ENCODE data around the gene WDR48.

WDR48 gene

DNA sequence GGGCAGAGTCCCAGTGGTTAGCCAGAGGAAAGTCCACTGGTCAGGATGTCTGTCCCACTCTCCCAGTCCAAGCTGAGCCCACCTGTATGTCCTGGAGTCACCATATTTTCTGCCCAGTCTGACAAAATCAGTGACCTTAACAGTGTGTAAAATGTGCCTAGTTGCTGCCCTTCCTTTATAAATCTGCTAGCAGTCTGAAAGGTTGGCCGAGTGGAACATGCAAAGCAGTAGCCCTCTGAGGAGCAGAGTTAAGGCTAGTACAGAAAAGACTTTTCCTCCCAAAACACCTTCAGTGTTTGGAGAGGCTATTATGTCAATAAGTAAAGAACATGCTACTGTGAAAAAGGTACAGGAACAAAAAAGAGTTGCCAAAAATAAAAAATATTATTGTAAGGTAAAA, 71.0 kb downstream of the WDR48 start:
- no peak overlapping the region for H3K27ac ChIP-seq (ENCODE audit: low read length)
- no peaks in the 10 kb centered on the region for H3K9me3 ChIP-seq (ENCODE audit: control insufficient read depth in 2 of 2, low read length in 2 of 2)
- no peak overlapping the region for H3K9ac ChIP-seq (ENCODE audit: low read length in 2 of 2)
- H3K36me3 ChIP-seq (ENCODE audit: control insufficient read depth in 2 of 2, insufficient read depth in 2 of 2, low read length in 2 of 2), result peaks cover 4 to 5% of the 10 kb centered on the region in 2 donors
- H3K4me3 ChIP-seq (ENCODE audit: low read length in 2 of 2), result no peak overlapping the region
- H3K27me3 ChIP-seq (ENCODE audit: control insufficient read depth in 1 of 2, insufficient read depth in 2 of 2, low read length in 2 of 2), result no peaks in the 10 kb centered on the region
- peaks cover 12% of the 10 kb centered on the region for H3K4me1 ChIP-seq (ENCODE audit: control insufficient read depth, insufficient read depth, low read length)

DNA sequence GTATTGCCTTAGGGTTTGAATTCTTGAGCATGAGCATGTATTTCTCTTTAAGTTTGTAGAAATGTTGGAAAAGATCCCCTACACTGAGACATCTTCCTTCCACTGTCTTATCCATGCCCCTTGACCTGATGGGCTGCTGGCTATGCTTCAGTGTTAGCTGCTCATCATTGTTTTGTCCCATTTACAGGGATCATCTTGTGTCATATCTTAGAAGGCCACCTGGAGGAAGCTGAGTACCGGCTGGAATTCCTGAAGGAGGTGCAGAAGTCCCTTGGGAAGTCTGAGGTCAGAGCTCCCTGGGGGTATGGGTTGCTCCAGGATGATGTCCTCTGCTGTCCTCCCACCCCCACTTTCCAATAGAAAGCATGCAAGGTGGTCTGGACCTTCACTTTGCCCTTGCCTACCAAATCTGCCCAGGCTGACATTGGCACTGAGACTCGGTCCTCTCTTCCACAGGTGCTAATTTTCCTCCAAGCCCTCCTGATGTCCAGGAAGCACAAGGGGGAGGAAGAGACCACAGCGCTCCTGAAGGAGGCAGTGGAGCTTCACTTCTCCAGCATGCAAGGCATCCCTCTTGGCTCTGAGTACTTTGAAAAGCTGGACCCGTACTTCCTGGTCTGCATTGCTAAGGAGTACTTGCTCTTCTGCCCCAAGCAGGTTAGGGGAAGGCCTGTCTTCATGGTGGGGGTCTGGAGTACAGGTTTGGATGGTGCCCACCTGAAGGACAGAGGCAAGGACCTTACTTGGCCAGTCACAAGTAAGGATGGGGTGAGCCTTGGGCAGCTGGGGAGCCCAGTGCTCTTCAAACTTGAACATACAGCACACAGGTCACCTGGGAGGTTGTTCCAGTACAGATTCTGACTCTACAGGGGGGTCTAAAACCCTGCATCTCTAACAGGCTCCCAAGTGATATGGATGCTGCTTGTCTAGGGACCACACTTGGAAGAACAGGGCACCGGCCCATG, 73.3 kb downstream of the WDR48 start:
- no peak overlapping the region for H3K27ac ChIP-seq (ENCODE audit: low read length)
- H3K27me3 ChIP-seq (ENCODE audit: control insufficient read depth in 1 of 2, insufficient read depth in 2 of 2, low read length in 2 of 2), result no peaks in the 10 kb centered on the region
- H3K9me3 ChIP-seq (ENCODE audit: control insufficient read depth in 2 of 2, low read length in 2 of 2), result no peaks in the 10 kb centered on the region
- H3K4me3 ChIP-seq (ENCODE audit: low read length in 2 of 2), result no peak overlapping the region
- no peaks in the 10 kb centered on the region for H3K36me3 ChIP-seq (ENCODE audit: control insufficient read depth in 2 of 2, insufficient read depth in 2 of 2, low read length in 2 of 2)
- peaks cover 12% of the 10 kb centered on the region for H3K4me1 ChIP-seq (ENCODE audit: control insufficient read depth, insufficient read depth, low read length)
- H3K9ac ChIP-seq (ENCODE audit: low read length in 2 of 2), result no peak overlapping the region

DNA sequence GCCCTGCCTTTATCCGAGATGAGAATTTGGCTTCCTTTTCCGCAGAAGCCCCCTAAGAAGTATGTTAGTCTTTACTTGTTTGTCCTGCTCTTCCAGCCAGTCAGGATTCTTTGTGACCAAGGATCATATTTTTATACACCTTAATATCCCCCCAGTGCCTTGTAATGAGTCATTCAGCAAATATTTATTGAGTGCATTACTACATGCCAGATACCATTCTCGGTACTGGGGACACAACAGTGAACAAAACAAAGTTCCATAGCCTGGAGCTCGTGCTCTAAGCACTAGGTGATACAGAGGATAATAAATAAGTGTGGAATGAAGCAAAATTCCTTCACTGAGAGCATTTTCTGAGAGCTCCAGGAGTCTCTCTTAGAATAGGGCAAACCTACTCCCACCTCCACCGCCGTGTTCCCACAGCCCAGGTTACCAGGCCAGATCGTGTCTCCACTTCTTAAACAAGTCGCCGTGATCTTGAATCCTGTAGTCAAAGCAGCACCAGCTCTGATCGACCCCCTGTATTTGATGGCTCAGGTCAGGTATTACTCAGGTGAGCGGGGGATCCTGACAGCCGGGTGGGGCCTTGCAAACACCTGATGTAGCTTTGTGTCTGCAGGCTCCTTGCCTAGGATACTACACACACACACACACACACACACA, 74.2 kb downstream of the WDR48 start:
- H3K9me3 ChIP-seq (ENCODE audit: control insufficient read depth in 2 of 2, low read length in 2 of 2), result no peaks in the 10 kb centered on the region
- H3K36me3 ChIP-seq (ENCODE audit: control insufficient read depth in 2 of 2, insufficient read depth in 2 of 2, low read length in 2 of 2), result no peaks in the 10 kb centered on the region
- peaks cover 12% of the 10 kb centered on the region for H3K4me1 ChIP-seq (ENCODE audit: control insufficient read depth, insufficient read depth, low read length)
- no peak overlapping the region for H3K27ac ChIP-seq (ENCODE audit: low read length)
- no peaks in the 10 kb centered on the region for H3K27me3 ChIP-seq (ENCODE audit: control insufficient read depth in 1 of 2, insufficient read depth in 2 of 2, low read length in 2 of 2)
- H3K9ac ChIP-seq (ENCODE audit: low read length in 2 of 2), result no peak overlapping the region
- H3K4me3 ChIP-seq (ENCODE audit: low read length in 2 of 2), result no peak overlapping the region

DNA sequence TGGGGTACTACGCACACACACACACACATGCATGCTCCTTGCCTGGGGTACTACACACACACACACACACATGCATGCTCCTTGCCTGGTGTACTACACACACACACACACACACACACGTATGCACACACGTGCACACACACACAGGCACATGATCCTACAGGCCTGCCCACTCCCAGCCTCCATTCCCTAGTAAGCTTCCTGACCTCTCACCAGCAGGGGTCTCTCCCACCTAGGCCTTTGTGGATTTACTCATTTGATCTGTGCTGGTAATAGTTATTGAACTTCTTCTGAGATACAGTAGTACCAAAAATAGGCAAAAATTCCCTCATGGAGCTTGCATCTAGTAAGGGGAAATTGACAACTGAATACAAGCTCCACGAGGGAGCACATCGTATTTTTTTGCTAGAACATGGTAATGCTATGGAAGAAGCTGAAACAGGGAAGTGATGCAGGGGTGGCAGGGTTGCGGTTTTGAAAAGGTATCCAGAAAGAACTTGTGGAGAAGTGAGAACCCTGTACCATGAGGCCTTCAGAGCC, 74.8 kb downstream of the WDR48 start:
- Histone ChIP-seq H3K9ac (ENCODE audit: low read length in 2 of 2) (no peak overlapping the region), H3K27me3 (ENCODE audit: control insufficient read depth in 1 of 2, insufficient read depth in 2 of 2, low read length in 2 of 2) (no peaks in the 10 kb centered on the region), H3K4me3 (ENCODE audit: low read length in 2 of 2) (no peak overlapping the region), H3K9me3 (ENCODE audit: control insufficient read depth in 2 of 2, low read length in 2 of 2) (no peaks in the 10 kb centered on the region), H3K36me3 (ENCODE audit: control insufficient read depth in 2 of 2, insufficient read depth in 2 of 2, low read length in 2 of 2) (no peaks in the 10 kb centered on the region), H3K27ac (ENCODE audit: low read length) (no peak overlapping the region), H3K4me1 (ENCODE audit: control insufficient read depth, insufficient read depth, low read length) (peaks cover 12% of the 10 kb centered on the region)

DNA sequence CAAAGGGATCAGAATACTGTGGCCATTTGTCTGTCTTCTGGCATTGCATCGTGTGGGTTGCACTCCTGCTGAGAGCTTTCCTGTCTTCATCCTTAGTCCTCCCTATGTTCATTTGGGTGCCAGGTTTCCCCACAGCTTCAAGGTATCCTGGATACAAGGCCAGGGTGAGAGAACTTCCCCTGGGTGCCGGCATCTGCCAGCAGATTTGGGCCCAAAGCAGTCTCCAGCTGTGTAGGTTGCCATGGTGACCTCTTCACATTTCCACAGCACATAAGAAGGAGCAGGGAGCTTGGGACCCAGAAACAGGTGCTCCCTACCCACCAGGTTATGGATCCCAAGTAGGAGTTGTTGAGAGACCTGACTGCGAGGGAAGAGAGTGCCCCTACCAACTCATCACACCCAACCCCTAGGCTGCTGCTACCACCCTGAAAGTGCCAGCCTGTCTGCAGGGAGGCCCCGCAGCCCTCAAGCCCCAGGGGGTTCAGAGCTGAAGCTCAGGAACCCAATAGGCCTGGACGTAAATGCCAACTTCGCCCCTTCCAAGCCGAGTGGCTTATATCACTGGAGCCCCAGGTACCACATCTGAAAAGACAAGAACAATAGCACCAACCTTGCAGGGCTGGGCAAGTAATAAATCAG, 75.6 kb downstream of the WDR48 start:
- no peak overlapping the region for H3K27ac ChIP-seq (ENCODE audit: low read length)

DNA sequence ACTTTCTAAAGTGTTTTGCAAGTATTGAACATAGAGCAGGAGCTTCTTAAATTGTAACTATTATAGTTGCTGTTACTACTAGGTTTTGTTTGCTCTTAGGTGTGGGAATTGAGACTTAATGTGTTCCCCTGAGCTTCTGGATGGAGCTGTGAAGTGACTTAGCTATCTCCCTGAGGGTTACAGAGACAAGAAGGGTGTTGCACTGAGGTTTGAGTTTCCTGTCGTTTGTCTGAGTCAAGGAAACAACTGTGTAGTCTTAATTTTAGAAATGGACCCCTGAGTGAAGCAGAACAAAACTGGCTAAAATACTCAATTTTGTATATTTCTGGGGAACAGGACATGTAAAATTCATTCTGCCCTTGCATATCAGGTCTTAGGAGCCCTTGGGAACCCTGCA, 76.1 kb downstream of the WDR48 start:
- Histone ChIP-seq H3K4me1 (ENCODE audit: control insufficient read depth, insufficient read depth, low read length) (peaks cover 12% of the 10 kb centered on the region), H3K9ac (ENCODE audit: low read length in 2 of 2) (no peak overlapping the region)

More for the DNA sequence above, 75.6 kb downstream of the WDR48 start:
- no peaks in the 10 kb centered on the region for H3K27me3 ChIP-seq (ENCODE audit: control insufficient read depth in 1 of 2, insufficient read depth in 2 of 2, low read length in 2 of 2)
- H3K36me3 ChIP-seq (ENCODE audit: control insufficient read depth in 2 of 2, insufficient read depth in 2 of 2, low read length in 2 of 2), result no peaks in the 10 kb centered on the region
- no peak overlapping the region for H3K4me3 ChIP-seq (ENCODE audit: low read length in 2 of 2)
- no peaks in the 10 kb centered on the region for H3K9me3 ChIP-seq (ENCODE audit: control insufficient read depth in 2 of 2, low read length in 2 of 2)
- H3K9ac ChIP-seq (ENCODE audit: low read length in 2 of 2), result no peak overlapping the region
- H3K4me1 ChIP-seq (ENCODE audit: control insufficient read depth, insufficient read depth, low read length), result peaks cover 12% of the 10 kb centered on the region

DNA sequence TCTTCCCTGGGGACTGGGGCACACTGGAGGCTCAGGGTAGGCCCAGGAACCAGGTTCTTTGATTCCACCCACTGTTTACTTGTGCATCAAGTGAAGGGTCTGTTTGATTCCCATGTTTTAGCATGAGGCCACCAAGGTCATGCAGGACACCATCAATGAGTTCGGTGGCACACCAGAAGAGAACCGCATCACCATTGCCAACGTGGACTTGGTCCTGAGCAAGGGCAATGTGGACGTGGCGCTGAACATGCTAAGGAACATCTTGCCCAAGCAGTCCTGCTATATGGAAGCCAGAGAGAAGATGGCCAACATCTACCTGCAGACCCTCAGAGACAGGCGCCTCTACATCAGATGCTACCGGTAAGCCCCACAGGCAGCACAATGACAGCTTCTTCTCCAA, 77.1 kb downstream of the WDR48 start:
- Histone ChIP-seq H3K4me1 (ENCODE audit: control insufficient read depth, insufficient read depth, low read length) (peaks cover 12% of the 10 kb centered on the region), H3K36me3 (ENCODE audit: control insufficient read depth in 2 of 2, insufficient read depth in 2 of 2, low read length in 2 of 2) (no peaks in the 10 kb centered on the region), H3K27ac (ENCODE audit: low read length) (no peak overlapping the region), H3K4me3 (ENCODE audit: low read length in 2 of 2) (no peak overlapping the region), H3K27me3 (ENCODE audit: control insufficient read depth in 1 of 2, insufficient read depth in 2 of 2, low read length in 2 of 2) (no peaks in the 10 kb centered on the region), H3K9me3 (ENCODE audit: control insufficient read depth in 2 of 2, low read length in 2 of 2) (no peaks in the 10 kb centered on the region), H3K9ac (ENCODE audit: low read length in 2 of 2) (no peak overlapping the region)

More for the DNA sequence above, 76.1 kb downstream of the WDR48 start:
- no peak overlapping the region for H3K4me3 ChIP-seq (ENCODE audit: low read length in 2 of 2)
- H3K36me3 ChIP-seq (ENCODE audit: control insufficient read depth in 2 of 2, insufficient read depth in 2 of 2, low read length in 2 of 2), result no peaks in the 10 kb centered on the region
- H3K27ac ChIP-seq (ENCODE audit: low read length), result no peak overlapping the region
- H3K27me3 ChIP-seq (ENCODE audit: control insufficient read depth in 1 of 2, insufficient read depth in 2 of 2, low read length in 2 of 2), result no peaks in the 10 kb centered on the region
- no peaks in the 10 kb centered on the region for H3K9me3 ChIP-seq (ENCODE audit: control insufficient read depth in 2 of 2, low read length in 2 of 2)

DNA sequence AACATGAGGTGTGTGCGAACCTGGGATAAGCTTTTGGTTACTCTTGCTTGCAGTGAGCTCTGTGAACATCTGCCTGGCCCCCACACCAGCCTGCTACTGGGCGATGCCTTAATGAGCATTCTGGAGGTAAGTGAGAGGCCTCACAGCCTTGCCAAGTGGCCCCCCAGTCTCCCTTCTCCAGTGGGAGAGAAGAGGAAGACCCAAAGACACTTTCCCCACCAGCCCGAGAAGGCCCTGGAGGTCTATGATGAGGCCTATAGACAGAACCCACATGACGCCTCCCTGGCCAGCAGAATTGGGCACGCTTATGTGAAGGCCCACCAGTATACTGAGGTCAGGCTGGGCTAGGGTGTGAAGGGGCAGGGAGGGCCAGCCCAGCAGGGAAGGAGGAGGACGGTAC, 78.2 kb downstream of the WDR48 start:
- Histone ChIP-seq H3K4me1 (ENCODE audit: control insufficient read depth, insufficient read depth, low read length) (peaks cover 11% of the 10 kb centered on the region), H3K36me3 (ENCODE audit: control insufficient read depth in 2 of 2, insufficient read depth in 2 of 2, low read length in 2 of 2) (no peaks in the 10 kb centered on the region), H3K9ac (ENCODE audit: low read length in 2 of 2) (no peak overlapping the region), H3K9me3 (ENCODE audit: control insufficient read depth in 2 of 2, low read length in 2 of 2) (no peaks in the 10 kb centered on the region), H3K4me3 (ENCODE audit: low read length in 2 of 2) (no peak overlapping the region), H3K27ac (ENCODE audit: low read length) (no peak overlapping the region), H3K27me3 (ENCODE audit: control insufficient read depth in 1 of 2, insufficient read depth in 2 of 2, low read length in 2 of 2) (no peaks in the 10 kb centered on the region)

DNA sequence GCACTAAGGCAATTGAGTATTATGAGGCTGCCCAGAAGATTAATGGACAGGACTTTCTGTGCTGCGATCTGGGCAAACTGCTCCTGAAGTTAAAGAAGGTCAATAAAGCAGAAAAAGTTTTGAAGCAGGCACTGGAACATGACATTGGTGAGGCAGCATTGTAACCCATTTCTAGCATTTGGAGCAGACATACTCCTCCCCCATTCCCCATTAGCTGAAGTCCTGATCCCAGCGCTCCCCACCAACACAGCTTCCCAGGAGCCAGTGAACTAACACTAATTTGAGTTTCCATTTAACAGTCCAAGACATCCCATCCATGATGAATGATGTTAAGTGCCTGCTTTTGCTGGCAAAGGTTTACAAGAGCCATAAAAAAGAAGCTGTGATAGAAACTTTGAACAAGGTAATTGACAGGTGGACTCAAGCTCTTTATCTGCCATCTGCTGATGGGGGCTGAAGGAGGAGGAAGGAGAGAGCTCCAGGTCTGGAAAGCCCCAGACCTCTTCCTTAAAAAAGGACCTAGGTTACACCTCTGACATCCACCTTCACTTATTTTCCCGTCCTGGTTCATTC, 79.0 kb downstream of the WDR48 start:
- no peaks in the 10 kb centered on the region for H3K27me3 ChIP-seq (ENCODE audit: control insufficient read depth in 1 of 2, insufficient read depth in 2 of 2, low read length in 2 of 2)
- H3K36me3 ChIP-seq (ENCODE audit: control insufficient read depth in 2 of 2, insufficient read depth in 2 of 2, low read length in 2 of 2), result no peaks in the 10 kb centered on the region
- H3K9me3 ChIP-seq (ENCODE audit: control insufficient read depth in 2 of 2, low read length in 2 of 2), result no peaks in the 10 kb centered on the region

More for the DNA sequence above, 79.0 kb downstream of the WDR48 start:
- Histone ChIP-seq H3K4me1 (ENCODE audit: control insufficient read depth, insufficient read depth, low read length) (peaks cover 4% of the 10 kb centered on the region), H3K4me3 (ENCODE audit: low read length in 2 of 2) (no peak overlapping the region), H3K27ac (ENCODE audit: low read length) (no peak overlapping the region), H3K9ac (ENCODE audit: low read length in 2 of 2) (no peak overlapping the region)

All from stomach smooth muscle (tissue), 2 donors.